ENCODE measurements around the gene TSPAN5.

Gene TSPAN5

DNA sequence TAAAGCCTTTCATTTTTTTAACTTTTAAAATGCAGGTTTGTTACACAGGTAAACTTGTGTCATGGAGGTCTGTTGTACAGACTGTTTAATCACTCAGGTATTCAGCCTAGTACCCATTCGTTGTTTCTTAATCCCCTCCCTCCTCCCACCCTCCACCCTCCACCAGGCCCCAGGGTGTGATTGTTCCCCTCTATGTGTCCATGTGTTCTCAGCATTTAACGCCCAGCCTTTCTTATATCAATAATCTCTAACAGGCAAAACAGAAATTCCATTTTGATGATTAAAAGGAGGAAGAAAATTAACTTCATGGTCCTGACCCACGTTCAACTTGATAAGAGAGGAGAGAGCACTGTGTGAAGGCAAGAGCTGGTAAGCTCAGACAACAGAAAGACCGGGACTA, 75.1 kb downstream of the TSPAN5 start:
- DNase-seq = no peak

DNA sequence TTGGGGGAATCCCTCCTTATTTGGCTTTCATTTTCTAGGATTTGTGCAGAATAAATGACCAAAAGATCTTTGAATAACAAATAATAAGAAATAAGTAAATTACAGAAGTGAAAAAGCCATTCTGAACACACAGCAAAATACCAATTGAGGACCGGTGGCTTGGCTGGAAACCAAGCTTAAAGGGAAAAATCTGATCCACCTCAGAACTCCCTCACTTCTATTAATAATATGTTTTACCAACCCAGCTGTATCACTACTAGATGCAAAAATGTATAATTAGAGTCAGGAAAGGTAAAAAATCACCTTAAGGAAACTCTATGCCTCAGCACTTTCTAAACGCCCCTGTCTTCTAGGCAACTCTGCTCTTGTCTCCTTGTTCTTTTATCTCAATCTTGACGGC, 77.3 kb downstream of the TSPAN5 start:
- DNase-seq = no peak

GRCh38 chr4:98577956-98578355, 80.5 kb downstream of the TSPAN5 start:
- no peak for DNase-seq

- no peak for DNase-seq
Observed at GRCh38 chr4:98574816-98575215, 83.6 kb downstream of the TSPAN5 start.

DNA sequence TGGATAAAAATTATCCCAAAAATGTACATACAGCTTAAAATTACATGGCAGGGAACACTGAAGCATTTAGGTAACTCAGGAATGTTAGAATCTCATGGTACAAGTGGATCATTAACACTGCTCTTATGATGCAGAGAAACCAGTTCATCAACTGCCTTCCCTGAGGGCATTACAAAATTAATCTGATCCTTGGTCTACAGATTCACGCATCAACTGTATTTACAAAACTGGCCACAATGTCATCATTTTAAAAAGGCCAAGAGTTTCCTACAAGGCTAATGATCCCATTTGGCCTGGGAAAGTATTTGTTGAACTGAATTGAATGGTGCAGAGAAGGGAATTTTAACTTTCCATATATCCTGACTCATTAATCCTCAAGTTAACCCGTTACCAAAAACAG, 84.6 kb downstream of the TSPAN5 start:
- no peak for DNase-seq

GRCh38 chr4:98572697-98573096, 85.7 kb downstream of the TSPAN5 start:
- no peak for DNase-seq

GRCh38 chr4:98571161-98571786, 87.1 kb downstream of the TSPAN5 start:
- DNase-seq = no peak

GRCh38 chr4:98570151-98570797, 88.1 kb downstream of the TSPAN5 start:
- DNase-seq = no peak

DNA sequence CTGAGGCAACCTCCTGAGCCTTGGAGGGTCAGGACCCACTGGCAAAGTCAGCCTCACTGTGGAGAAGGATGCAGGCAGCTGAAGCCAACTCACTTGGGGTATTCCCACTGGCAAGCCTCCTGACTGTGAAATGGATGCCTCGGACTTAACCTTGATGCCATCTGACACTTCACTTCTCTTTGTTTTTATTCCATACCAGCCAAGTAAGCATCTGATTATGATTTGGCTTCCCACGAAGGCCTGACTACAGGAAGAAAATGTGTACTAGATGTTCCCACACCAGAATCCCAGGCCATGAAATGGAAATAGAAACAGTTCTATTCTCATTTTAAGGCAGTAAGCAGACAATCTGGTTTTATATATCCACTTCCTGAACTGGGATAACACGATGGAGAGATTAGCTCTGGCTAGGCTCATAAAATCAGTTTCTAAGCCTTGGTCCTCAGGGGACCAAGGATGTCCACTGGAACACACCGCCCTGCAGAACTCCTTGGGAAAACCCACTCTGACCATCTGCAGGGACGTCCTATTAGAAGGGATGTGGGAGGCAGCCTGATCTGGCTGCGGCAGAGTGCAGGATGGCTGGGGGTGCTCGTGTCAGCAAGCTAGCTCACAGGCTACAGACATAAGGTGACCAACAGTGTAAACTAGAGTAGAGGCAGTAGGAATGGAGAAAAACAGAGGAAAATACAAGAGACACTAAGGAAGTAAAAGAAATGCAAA, 89.3 kb downstream of the TSPAN5 start:
- DNase-seq = no peak

DNA sequence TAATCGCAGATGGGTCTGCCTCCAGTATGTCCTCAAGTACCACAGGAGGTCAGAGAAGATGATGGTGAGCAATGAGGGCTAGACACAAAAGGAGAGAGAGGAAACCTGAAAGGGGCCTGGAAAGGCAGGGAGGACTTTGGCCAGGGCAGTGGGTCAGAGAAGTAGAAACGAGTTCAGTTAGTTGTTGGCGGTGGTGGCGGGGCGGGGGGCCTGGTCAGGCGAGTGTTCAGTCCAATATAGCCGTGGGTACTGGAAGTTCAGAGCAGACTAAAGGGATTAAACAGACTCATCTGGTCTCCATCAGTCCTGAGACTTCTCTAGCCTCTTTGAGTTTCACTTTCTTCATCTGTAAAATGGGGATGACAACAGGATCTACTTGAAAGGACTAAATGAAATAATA, 90.8 kb downstream of the TSPAN5 start:
- no peak for DNase-seq

- no peak for DNase-seq
Observed at GRCh38 chr4:98566361-98567008, 91.9 kb downstream of the TSPAN5 start.

GRCh38 chr4:98565681-98566301, 92.6 kb downstream of the TSPAN5 start:
- DNase-seq = no peak

DNA sequence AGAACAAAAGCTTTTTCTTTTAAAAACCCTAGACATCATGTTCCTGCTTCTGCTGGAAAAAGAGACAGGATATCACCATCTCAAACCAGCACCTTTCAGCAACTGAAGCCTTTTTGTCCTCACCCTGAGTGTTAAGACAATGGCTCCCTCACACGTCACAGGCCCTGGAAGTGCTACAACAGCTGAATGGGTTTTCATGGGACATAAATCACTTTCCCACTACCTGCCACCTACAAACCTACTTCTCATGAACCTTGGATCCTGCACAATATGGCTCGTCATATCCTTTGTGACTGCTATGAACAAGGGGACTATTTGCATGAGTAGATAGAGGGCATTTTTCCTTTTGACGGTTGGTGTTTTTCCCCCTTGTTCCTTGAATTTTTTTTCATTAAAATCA, 93.6 kb downstream of the TSPAN5 start:
- no peak for DNase-seq

DNA sequence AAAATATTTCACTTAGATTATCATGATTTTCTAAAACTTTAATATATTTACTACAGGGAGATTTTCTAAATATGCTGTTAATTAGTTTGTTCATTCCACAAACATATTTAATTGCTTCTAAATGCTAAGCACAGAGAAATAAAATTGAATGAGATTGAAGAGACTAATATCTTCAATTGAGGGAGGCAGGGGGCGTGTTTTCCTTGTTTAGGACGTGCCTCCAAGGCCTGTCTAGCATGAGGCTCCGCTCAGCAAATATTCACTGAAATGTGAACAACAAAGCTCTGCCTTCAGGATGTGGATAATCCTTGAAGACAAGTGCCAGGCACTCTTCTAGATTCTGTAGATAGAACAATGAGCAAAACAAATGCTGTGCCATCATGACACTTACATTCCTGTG, 98.1 kb downstream of the TSPAN5 start:
- DNase-seq = no peak

GRCh38 chr4:98558471-98559169, 99.8 kb downstream of the TSPAN5 start:
- no peak for DNase-seq

DNA sequence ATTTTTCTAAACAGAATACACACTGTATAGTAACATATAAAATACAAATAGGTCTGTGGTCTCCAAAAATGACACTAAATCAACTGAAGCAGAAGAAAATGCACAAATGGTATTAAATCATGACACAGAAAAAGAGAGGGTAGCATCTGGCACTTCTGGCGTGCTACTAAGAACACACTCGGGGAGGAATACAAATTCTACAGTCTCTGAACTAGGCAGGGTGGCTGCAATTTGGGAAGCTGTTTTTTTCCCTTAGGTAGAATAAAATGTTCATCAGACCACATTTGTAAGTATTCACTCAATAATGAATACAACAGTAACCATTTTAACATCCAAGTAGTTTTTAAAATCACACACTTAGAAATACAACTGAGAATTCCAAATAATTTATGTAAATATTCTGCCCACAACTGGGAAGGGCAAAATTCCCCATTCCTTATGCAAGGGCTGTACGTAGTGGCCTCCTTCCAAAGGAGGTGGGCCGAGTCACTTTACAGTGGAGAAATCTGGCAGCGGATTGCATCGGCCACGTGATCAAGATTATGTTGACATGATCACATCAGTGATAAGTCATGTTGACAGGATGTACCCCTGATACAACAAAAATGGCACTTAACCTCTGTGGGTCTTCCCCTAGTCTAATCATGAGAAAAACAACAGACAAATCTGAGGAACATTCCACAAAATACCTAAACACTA, 101.1 kb downstream of the TSPAN5 start:
- no peak for DNase-seq

DNA sequence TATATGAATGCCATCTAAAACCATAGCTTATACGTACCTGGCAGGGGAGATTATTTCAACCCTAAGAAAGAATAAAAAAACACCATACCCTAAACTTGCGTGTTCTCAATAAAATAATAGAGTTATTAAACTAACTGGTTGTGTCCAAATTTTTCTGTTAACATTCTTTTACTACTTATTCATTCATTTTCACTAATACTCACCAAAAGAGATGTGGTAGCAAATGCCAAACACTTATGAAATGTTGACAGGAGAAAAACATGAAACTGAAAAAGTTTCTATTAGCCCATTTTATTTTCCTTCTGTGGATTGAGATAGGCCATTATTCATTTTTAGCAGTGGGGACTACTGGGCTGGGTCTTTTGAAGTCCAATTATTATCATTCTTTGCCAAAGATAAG, 102.0 kb downstream of the TSPAN5 start:
- DNase-seq = no peak

- no peak for DNase-seq
Observed at GRCh38 chr4:98555798-98556445, 102.5 kb downstream of the TSPAN5 start.

- DNase-seq = peak; percentile 10
Observed at GRCh38 chr4:98546910-98547594, 111.4 kb downstream of the TSPAN5 start.

GRCh38 chr4:98544818-98545414, 113.5 kb downstream of the TSPAN5 start:
- no peak for DNase-seq

All from amniotic stem cell (primary cell).